HG02759 (cell line): ENCODE data around the gene KIF5C.

ENCODE experiments used
- ATAC-seq: cut with Tn5 transposase; IDR thresholded peaks from one replicate; pipeline ENCODE4 v1.9.1; 2021; ENCODE audit warnings: mild to moderate bottlenecking, moderate library complexity; ENCODE audit not compliant: unreplicated experiment

Gene KIF5C

DNA sequence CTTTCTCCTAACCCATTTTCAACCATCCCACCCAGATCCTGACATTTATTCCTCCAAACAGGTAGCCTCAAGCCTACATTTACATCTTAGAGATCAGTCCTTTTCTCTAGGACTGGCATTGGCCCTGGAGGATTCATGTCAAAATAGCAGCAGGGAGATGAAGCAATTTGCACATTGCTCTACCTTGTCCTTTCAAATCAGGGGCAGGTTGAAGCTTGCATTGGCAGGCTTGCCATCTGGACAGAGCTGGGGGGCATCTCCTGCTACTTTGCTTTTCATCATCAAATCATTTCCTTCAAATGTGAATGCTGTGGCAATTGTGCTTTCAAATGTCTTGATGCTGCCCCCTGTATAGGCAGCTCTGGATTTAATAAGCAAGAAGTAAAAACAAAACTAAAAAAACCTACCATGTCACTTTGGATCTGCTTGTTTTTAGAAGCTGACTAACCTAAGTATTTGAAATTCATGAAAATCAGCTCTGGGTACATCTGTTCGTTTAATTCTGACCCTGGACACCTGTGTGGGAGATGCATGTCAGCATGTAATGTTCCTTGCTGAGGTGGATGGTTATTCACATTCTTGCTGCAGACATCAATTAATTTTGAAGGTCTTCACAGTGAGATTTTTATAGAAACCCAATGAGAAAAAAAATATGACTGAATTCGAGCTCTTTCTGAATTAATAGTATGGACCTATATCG is 47.9 kb downstream of the KIF5C start:
- no peak for ATAC-seq

DNA sequence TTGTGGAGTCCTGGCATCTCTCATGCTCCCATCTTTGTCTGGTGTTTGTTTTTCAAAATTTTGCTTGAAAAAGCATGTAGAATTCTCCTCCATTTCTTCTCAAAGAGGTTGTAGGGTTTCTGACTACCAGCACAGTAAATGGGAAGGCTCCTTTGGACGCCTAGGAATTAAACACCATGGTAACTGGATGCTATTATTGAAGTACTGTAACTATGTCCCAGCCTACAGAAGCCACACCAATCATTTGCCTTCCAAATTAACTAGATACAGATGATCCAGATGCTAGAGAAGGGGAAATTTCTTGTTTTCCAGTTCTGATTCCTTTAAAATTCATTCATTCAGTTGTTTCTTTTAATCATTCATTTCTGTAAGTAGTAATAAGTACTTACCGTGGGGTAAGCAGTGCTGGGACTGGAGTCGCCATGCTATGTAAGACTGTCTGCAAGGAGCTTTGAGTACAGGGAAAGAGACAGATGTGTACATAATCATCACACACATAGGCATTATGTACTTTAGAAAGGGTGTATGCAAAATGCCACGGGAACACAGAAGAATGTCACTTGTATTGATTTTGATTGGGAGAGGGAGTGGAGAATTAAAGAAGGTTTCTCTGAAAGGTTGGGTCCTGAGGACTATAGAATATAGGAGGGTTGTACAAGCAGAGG is 49.6 kb downstream of the KIF5C start:
- ATAC-seq: no peak

DNA sequence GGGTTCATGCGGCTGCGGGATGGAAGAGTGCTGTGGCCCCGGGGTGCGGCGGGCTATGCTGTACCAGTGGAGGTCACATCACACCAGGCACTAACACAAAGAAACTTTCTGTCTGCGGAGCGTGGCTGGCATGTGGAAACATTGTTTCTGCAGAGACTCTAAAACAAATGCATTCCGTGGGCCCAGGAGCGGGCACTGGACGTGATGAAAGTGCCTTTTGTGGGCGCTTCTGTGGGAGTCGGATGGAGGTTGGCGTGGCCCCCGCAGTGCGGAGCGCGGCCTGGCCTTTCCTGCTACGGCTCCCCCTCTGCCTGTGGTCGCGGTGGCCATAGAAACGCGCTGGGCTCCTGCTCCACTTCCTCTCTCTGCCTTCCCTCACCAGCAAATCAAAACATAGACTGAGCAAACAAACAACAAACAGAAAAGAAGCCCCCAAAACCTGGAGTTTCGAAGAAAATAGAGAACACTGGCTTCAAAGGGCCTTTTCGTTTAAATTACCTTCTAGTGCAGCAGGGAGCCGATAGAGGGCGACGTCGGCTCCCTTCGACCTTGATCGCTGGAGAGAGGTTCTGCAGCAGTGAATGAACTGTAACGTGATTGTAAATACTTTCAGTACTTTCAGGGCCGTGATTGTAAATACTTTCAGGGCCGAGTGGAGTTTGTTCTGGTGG is 51.4 kb downstream of the KIF5C start:
- peak; percentile 91 for ATAC-seq

DNA sequence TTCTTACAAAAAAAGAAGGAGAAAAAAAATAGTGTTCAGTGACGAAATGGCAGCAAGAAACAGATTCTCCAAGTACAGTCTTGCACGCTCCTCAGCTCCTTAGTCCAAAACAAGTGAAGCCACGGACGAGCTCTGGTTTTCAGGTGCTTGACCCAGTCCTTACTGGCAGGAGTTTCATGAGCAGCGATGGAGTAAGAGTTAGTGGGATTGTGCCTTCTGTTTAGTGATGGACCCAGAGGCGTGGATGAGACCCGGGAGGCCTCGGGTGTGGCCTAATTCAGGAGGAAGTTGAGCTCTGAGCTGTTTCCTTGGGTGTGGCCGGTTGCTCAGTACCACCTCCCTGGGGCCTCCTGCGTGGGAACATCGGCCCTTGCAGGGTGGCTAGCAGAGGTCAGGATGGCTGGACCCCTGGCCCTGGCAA is 52.0 kb downstream of the KIF5C start:
- ATAC-seq: peak; percentile 86

- ATAC-seq: no peak
Measured at GRCh38 chr2:148928395-148928794, 53.4 kb downstream of the KIF5C start.

- ATAC-seq: no peak
Measured at GRCh38 chr2:148930046-148930775, 55.2 kb downstream of the KIF5C start.

- no peak for ATAC-seq
Measured at GRCh38 chr2:148932536-148932935, 57.5 kb downstream of the KIF5C start.

- ATAC-seq: no peak
Measured at GRCh38 chr2:148933456-148933855, 58.4 kb downstream of the KIF5C start.

GRCh38 chr2:148935791-148936190 is 60.8 kb downstream of the KIF5C start:
- no peak for ATAC-seq

DNA sequence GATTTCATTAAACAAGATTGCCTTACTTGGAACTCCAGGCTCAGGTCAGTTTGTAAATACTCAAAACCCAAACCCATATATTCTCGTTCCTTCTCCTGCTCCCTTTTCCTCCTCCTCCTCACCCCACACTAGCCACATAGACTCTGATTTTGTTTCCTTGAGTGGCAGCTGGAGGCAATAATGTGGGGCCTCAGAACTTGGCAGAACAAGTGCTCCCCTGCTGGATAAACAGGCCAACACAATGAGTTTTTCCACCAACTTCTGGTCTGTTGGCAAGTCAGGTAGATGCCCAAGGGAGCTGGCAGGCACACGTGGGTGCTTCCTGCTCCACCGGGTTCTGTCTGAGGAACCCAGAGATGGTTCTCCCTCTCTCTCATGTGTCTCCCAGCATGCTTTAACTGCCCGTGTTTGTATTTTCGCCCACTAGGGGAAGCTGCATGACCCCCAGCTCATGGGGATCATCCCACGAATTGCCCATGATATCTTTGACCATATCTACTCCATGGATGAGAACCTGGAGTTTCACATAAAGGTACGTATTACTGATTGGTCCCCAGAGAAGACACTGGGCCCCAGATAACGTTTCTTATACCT is 61.9 kb downstream of the KIF5C start:
- no peak for ATAC-seq

DNA sequence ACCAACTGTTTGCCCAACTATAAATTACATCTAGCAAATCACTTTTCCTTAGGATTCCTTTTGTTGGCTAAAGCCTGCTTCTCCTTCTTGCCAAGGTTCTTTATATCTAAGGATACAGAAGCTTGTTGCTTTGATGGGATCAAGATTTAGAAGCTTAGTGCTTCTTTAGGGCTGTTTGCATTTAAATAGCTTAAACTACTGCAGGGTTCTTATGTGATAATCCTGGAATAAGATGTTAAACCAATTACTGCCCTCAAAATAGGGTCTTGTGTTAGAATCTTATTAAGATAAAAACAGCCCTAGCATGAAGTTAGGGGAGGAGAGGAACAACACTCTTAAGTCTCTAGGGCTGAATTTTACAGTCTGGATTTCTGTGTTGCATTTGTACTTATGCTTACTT is 64.2 kb downstream of the KIF5C start:
- no peak for ATAC-seq

DNA sequence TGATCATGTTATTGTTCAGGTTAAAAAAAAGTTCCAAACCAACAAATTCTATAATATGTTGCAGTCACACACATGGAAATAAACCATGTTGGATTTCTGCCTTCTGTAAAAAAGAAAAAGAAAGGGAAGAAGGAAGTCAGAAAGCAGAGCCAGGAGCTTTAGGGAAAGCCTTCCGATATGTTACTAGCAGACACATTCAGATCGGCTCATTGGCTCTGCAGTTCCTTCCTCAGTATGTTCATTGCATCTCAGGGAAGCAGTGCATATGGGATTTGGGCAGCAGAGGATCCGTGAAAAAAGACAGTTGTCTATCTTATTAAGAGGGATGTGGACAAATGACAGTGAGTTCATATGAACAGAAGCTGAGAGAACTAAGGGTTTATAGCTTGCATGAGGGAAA is 68.1 kb downstream of the KIF5C start:
- no peak for ATAC-seq

- no peak for ATAC-seq
Measured at GRCh38 chr2:148944536-148944935, 69.5 kb downstream of the KIF5C start.

DNA sequence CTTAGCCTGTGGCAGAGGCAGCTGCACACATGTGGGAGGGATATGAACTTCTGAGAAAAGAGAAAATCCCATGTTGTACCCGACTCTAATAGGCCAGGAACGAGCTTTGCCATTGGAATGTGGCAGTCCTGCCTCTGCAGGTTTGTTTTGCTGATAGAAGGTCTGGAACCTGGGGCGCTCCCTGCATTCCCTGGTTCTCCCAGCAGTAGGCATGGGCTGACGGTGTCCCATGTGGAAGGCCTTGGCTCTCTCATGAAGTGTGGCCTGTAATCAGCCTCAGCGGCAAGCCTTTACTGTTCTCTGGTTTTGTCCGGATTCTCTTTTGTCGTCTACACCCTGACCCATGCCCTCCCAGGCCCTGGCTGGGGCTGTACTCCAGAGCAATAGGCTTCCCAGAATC is 72.3 kb downstream of the KIF5C start:
- no peak for ATAC-seq

GRCh38 chr2:148948868-148949267 is 73.8 kb downstream of the KIF5C start:
- no peak for ATAC-seq

GRCh38 chr2:148949348-148949747 is 74.3 kb downstream of the KIF5C start:
- ATAC-seq: no peak

GRCh38 chr2:148952621-148953020 is 77.6 kb downstream of the KIF5C start:
- ATAC-seq: no peak

DNA sequence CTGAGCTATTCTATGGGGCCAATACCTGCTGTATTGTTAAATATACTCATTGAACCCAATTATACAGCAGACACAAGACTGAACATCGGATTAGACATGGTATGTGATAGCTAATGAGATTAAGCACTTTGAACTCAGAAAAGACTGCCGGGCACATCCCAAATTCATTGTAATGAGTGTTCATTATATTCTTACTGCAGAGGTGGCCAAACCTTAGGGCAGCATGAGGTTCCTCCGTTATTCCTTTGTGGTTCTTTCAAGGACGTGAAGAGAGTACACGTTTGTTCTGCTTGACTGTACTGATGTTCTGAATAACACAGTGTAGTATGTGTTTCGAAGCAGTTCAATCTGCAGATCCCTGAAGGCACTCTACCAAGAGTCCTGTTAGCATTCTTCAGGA is 78.4 kb downstream of the KIF5C start:
- no peak for ATAC-seq

- no peak for ATAC-seq
Measured at GRCh38 chr2:148954536-148954935, 79.5 kb downstream of the KIF5C start.

DNA sequence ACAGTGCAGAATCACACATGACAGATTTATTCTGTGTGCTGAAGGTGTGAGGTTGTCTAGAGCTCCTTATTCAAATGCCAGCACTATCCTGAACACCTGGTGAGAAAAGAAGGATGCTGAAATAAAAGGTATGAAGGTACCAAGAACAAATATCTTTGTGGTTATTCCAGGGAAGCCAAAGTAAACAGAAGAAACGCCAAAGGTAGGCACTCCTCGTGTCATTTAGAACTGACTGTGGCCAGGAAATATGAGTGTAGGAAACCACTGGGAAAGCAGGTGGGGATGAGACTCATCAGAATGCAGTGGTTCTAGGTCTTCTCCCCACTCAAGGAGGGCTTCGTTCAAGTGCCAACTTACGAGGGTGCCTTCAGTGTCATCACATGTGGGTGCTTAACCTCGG is 80.8 kb downstream of the KIF5C start:
- ATAC-seq: no peak

GRCh38 chr2:148957023-148957422 is 82.0 kb downstream of the KIF5C start:
- no peak for ATAC-seq
